KOPT-K1 (cell line): Measurements from ENCODE around the gene KLK12.

Experiments used
- H3K27ac ChIP-seq: fragments of 200-600 bp; sonication (generic); 2 replicates; pipeline ENCODE4 v1.5.1; 2016; ENCODE audit warnings: antibody characterized with exemption, mild to moderate bottlenecking, low read depth, low read length; ENCODE audit not compliant: poor library complexity, severe bottlenecking
- H3K36me3 ChIP-seq: fragments of 200-600 bp; sonication (generic); 2 replicates; pipeline ENCODE4 v1.5.1; 2017; ENCODE audit warnings: antibody characterized with exemption, mild to moderate bottlenecking, low read length, moderate library complexity; ENCODE audit not compliant: insufficient read depth
- H3K9me3 ChIP-seq: fragments of 200-600 bp; sonication (generic); 2 replicates; pipeline ENCODE4 v1.5.1; 2017; ENCODE audit warnings: antibody characterized with exemption, low read length, mild to moderate bottlenecking; ENCODE audit not compliant: insufficient read depth, poor library complexity, severe bottlenecking

Gene KLK12

GRCh38 chr19:51027873-51028272 is 6.9 kb downstream of the KLK12 start:
- Histone ChIP-seq H3K27ac (no peak overlapping the region), H3K36me3 (no peaks in the 10 kb centered on the region), H3K9me3 (no peaks in the 10 kb centered on the region)

GRCh38 chr19:51027126-51027806 is 7.5 kb downstream of the KLK12 start:
- Histone ChIP-seq H3K9me3 (no peaks in the 10 kb centered on the region), H3K36me3 (no peaks in the 10 kb centered on the region), H3K27ac (no peak overlapping the region)

- Histone ChIP-seq H3K9me3 (no peaks in the 10 kb centered on the region), H3K36me3 (no peaks in the 10 kb centered on the region), H3K27ac (no peak within 1 kb of the TSS)
Observed at GRCh38 chr19:51026554-51026831, 8.3 kb downstream of the KLK12 start, which contains the start of gene KLK11. Gene KLK11, minus strand, starts transcription at chr19:51026616. Its CDS starts 985 bp downstream, at chr19:51025631.

- Histone ChIP-seq H3K27ac (no peak overlapping the region), H3K36me3 (no peaks in the 10 kb centered on the region), H3K9me3 (no peaks in the 10 kb centered on the region)
Observed at GRCh38 chr19:51025809-51026553, 8.8 kb downstream of the KLK12 start.

GRCh38 chr19:51025401-51025800 is 9.4 kb downstream of the KLK12 start:
- H3K9me3 ChIP-seq: no peaks in the 10 kb centered on the region
- no peak overlapping the region for H3K27ac ChIP-seq
- H3K36me3 ChIP-seq: no peaks in the 10 kb centered on the region

GRCh38 chr19:51024924-51025323 is 9.9 kb downstream of the KLK12 start:
- no peaks in the 10 kb centered on the region for H3K36me3 ChIP-seq
- H3K9me3 ChIP-seq: no peaks in the 10 kb centered on the region
- no peak overlapping the region for H3K27ac ChIP-seq

- no peaks in the 10 kb centered on the region for H3K9me3 ChIP-seq
- no peaks in the 10 kb centered on the region for H3K36me3 ChIP-seq
Observed at GRCh38 chr19:51023946-51024345, 10.9 kb downstream of the KLK12 start.

GRCh38 chr19:51022526-51022925 is 12.3 kb downstream of the KLK12 start:
- Histone ChIP-seq H3K27ac (no peak overlapping the region), H3K9me3 (no peaks in the 10 kb centered on the region), H3K36me3 (no peaks in the 10 kb centered on the region)

More at GRCh38 chr19:51023946-51024345, 10.9 kb downstream of the KLK12 start:
- no peak overlapping the region for H3K27ac ChIP-seq

GRCh38 chr19:51020988-51021651 is 13.7 kb downstream of the KLK12 start:
- Histone ChIP-seq H3K27ac (no peak overlapping the region), H3K9me3 (no peaks in the 10 kb centered on the region), H3K36me3 (no peaks in the 10 kb centered on the region)

- H3K36me3 ChIP-seq: no peaks in the 10 kb centered on the region
- no peak within 1 kb of the TSS for H3K27ac ChIP-seq
Observed at GRCh38 chr19:51019544-51019925, 15.3 kb downstream of the KLK12 start, which contains the start of gene KLK10. Gene KLK10, minus strand, starts transcription at chr19:51019709. Its CDS starts 579 bp downstream, at chr19:51019130.

GRCh38 chr19:51018745-51019543 is 15.9 kb downstream of the KLK12 start:
- H3K27ac ChIP-seq: no peak overlapping the region

More at GRCh38 chr19:51019544-51019925, 15.3 kb downstream of the KLK12 start, which contains the start of gene KLK10:
- H3K9me3 ChIP-seq: no peaks in the 10 kb centered on the region

GRCh38 chr19:51016798-51017683 is 17.8 kb downstream of the KLK12 start:
- Histone ChIP-seq H3K36me3 (no peaks in the 10 kb centered on the region), H3K9me3 (no peaks in the 10 kb centered on the region), H3K27ac (no peak overlapping the region)

More at GRCh38 chr19:51018745-51019543, 15.9 kb downstream of the KLK12 start:
- Histone ChIP-seq H3K9me3 (no peaks in the 10 kb centered on the region), H3K36me3 (no peaks in the 10 kb centered on the region)

- Histone ChIP-seq H3K36me3 (no peaks in the 10 kb centered on the region), H3K9me3 (no peaks in the 10 kb centered on the region), H3K27ac (no peak overlapping the region)
Observed at GRCh38 chr19:51015691-51016267, 19.0 kb downstream of the KLK12 start.

- H3K9me3 ChIP-seq: no peaks in the 10 kb centered on the region
- no peaks in the 10 kb centered on the region for H3K36me3 ChIP-seq
Observed at GRCh38 chr19:51014242-51014641, 20.6 kb downstream of the KLK12 start.

More at GRCh38 chr19:51014242-51014641, 20.6 kb downstream of the KLK12 start:
- H3K27ac ChIP-seq: no peak overlapping the region
